Measurements from ENCODE around the gene PRC1.

Gene PRC1

GRCh38 chr15:90989040-90989768 lies 5.1 kb downstream of the PRC1 start:
- no peak for FAIRE-seq

- FAIRE-seq, result no peak
Measured at GRCh38 chr15:90988296-90988695, 6.0 kb downstream of the PRC1 start.

GRCh38 chr15:90987561-90988141 lies 6.7 kb downstream of the PRC1 start:
- FAIRE-seq, result no peak

- no peak for FAIRE-seq
Measured at GRCh38 chr15:90986790-90987507, 7.4 kb downstream of the PRC1 start.

DNA sequence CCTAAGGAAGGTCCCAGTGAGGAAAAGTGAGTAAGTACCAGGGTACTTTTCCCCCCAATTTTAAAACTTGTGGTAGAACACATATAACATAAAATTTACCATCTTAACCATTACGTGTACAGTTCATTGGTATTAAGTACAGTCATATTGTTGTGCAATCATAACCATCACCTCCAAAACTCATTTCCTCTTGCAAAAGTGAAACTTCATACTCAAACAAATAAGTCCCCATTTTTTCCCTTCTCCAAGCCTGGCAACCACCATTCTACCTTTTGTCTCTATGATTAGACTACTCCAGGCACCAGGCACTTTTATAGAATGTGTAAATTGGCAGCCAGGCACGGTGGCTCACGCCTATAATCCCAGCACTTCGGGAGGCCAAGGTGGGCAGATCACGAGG lies 12.2 kb downstream of the PRC1 start:
- no peak for FAIRE-seq

GRCh38 chr15:90981681-90982080 lies 12.7 kb downstream of the PRC1 start:
- no peak for FAIRE-seq

DNA sequence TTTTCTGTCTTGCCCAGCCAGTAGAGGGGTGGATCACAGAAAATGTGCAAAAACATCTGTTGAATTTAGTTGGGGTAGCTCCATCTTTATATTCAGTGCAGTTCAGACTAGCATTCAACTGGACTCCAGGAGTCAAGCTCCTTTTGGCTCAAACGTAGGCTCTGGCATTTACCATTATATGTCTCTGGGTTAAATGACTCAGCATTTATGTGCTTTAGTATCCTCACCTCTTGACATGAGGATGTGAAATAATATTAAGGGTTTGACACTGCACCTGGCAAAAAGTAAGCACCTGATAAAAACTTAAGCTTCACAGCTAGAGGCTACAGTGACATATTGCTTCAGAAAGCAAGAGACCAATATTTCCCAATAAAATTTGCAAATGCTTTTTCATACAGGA lies 14.8 kb downstream of the PRC1 start:
- FAIRE-seq, result no peak

- FAIRE-seq, result no peak
Measured at GRCh38 chr15:90974216-90974615, 20.1 kb downstream of the PRC1 start.

DNA sequence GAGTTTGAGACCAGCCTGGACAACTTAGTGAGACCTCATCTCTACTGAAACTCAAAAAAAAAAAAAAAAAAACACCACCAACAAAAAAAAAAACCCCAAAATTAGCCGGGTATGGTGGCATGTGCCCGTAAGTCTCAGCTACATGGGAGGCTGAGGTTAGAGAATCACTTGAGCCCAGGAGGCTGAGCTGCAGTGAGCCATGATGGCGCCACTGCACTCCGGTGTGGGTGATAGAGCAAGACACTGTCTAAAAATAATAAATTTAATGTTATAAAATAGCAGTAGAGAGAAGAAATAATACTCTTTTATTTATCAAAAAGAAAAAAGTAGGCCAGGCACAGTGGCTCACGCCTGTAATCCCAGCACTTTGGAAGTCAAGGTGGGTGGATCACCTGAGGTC lies 22.2 kb downstream of the PRC1 start:
- no peak for FAIRE-seq

GRCh38 chr15:90970274-90970673 lies 24.1 kb downstream of the PRC1 start:
- no peak for FAIRE-seq

- no peak for FAIRE-seq
Measured at GRCh38 chr15:90968434-90968833, 25.9 kb downstream of the PRC1 start.

DNA sequence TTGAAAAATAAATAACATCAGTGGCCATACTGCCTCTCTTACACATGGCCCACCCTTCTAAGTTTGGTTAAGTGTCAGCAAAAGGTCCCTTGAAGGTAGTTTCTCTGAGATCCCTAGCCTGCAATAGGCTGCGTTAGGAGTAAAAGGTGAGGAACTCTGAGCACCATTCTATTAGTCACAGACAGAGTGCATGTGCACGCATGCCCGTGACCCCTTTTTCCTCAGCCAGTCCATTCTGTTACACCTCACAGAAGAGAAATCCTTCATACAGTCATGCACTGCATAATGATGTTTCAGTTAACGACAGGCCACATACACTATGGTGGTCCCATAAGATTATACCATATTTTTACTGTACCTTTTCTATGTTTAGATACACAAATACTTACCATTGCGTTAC lies 27.1 kb downstream of the PRC1 start:
- FAIRE-seq, result no peak

DNA sequence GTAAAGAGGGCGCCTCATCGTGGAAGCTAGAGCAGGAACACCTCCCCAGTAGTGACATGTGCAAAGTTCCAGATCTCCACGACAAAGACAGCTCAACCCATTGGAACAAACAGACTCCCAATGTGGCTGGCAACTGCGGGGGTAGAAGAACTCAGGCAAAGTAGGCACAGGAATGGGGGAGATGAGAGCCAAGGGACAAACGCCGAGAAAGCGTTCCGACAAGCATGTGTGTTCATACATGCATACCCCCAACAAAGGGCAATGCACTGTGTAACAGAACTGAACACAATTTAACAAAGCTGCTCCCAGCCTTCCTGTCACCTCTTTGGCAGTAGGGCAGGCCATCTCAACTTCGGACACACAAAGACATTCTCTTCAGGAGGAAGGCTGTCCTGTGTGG lies 28.1 kb downstream of the PRC1 start:
- FAIRE-seq, result no peak

DNA sequence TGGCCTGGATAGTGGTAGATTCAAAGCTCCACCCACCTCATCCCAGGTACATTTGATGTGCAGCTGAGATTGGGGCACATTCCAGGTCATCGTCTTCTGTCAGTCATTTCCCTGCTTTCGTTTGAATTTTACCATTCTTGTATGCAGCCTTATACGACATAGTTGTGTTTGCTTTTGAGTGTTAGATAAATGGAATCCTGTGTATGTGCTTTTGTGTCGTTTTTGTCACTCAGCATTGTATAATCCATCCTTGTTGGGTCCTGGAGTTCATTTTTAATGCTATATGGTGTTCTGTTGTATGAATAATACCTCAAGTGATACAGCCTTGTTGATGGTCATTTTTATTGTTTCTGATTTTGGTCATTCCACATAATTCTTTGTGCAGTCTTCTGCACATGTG lies 32.3 kb downstream of the PRC1 start:
- no peak for FAIRE-seq

DNA sequence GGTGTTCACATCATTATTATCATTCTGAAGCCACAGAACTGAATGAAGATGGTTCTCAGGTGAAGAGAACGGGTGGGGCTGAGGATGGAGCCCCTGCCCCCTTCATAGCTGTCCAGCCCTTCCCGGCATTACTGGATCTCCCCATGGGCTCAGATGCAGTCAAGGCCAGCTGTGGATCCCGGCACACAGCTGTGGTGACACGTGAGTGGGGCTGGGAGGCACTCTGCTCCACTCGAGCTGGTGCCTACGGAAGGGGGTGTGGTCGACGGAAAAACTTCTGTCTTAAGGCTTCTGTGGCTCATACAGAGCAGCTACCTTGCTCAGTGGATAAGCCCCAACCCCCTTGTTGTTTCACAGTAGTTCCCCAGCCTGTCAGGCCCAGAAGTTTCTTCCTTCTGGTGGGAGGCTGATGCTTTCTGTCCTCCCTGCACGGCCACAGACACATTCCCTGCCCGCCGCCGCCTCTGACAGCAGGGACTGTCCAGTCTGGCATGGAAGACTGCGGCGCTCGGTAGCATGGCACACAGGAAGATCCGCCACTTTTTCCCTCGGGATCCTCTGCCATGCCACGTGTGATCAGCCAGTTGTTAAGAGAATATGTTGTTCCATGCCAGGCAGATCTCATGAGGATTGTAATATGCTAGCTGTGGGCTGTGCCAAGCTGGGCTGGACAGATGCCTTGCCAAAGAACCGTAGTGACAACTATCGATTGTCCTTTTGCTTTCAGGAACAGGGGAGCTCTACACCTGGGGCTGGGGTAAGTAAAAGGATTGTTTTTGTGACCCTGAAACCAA lies 33.8 kb downstream of the PRC1 start:
- no peak for FAIRE-seq

- FAIRE-seq, result no peak
Measured at GRCh38 chr15:90959894-90960293, 34.4 kb downstream of the PRC1 start.

GRCh38 chr15:90959028-90959595 lies 35.2 kb downstream of the PRC1 start:
- FAIRE-seq, result no peak

DNA sequence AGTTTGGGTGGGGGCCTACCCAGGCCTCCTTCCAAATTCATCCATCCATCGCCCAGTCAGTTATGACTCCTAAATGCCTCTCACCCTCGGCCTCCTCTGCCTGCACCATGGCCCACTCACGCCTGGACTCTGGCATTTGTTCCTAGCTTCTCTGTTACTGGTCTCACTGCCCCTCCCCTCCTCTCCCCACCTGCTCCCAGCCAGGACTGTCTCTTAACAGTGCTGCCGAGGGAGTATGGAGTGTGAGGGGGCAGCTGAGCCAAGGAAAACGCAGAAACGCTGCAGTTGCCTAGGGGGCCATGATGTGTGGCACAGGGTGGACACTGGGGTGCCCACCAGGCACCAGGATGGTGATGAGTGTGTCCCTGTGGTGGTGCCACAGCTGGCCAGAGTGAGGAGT lies 36.5 kb downstream of the PRC1 start:
- no peak for FAIRE-seq

GRCh38 chr15:90957031-90957790 lies 37.1 kb downstream of the PRC1 start:
- no peak for FAIRE-seq

- FAIRE-seq, result no peak
Measured at GRCh38 chr15:90956274-90957030, 37.9 kb downstream of the PRC1 start.

DNA sequence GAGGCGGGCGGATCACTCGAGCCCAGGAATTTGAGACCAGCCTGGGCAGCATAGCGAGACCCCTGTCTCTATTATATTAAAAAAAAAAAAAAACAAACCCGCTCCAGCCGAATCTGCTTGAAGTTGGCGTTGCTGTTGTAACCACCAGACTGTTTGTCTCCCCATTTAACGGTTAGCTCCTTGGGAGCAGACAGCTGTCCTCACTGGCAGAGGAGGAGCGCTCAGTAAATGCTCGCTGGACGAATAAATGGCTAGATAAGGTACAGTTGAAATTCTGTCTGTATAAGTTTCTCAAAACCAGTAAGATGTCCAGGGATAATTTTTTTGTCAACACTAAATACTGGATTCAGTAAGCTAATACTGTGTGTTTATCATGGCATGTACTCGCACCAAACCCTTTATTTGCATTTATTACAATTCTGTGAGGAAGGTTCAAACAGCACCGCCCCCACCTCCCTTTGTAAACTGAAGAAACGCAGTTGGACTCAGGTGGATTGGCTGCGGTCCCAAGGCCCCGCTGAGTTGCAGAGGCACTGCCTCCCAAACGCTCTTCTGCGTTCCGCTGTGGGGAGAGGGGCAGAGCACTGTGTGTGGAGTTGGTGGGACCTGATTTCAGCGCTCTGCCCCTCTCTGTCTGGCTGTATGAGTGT lies 38.6 kb downstream of the PRC1 start:
- FAIRE-seq, result no peak

All from TTC549 (cell line).